Nephron progenitor cell (in vitro differentiated cells): ENCODE measurements around the gene GPR160.

Experiments
- DNase-seq: peaks from one replicate; pipeline ENCODE4 v3.0.0; 2021
- H3K27ac Mint-ChIP-seq: 2 replicates; pipeline ENCODE4 v1.8.0; 2021; ENCODE audit warnings: mild to moderate bottlenecking, moderate library complexity, mixed read lengths
- H3K27me3 Mint-ChIP-seq: 2 replicates; pipeline ENCODE4 v1.8.0; 2021; ENCODE audit warnings: mild to moderate bottlenecking, low read depth, mixed read lengths; ENCODE audit not compliant: poor library complexity
- H3K36me3 Mint-ChIP-seq: 2 replicates; pipeline ENCODE4 v1.8.0; 2021; ENCODE audit warnings: low read depth, mixed read lengths
- H3K4me1 Mint-ChIP-seq: 2 replicates; pipeline ENCODE4 v1.8.0; 2021; ENCODE audit warnings: mixed read lengths
- H3K4me3 Mint-ChIP-seq: 2 replicates; pipeline ENCODE4 v1.8.0; 2021; ENCODE audit warnings: mild to moderate bottlenecking, moderate library complexity, mixed read lengths
- H3K9me3 Mint-ChIP-seq: 2 replicates; pipeline ENCODE4 v1.8.0; 2021; ENCODE audit warnings: mild to moderate bottlenecking, moderate library complexity, mixed read lengths
- CTCF ChIP-seq: fragments of 200-600 bp; sonication (generic); IDR thresholded peaks from 2 replicates; pipeline ENCODE4 v1.5.0; 2021; ENCODE audit warnings: antibody characterized with exemption

The GPR160 gene

GRCh38 chr3:170046269-170047132 lies 8.7 kb downstream of the GPR160 start:
- Mint-ChIP-seq H3K36me3 (no peaks in the 10 kb centered on the region), H3K27me3 (peaks cover 38% of the 10 kb centered on the region), H3K27ac (no peak overlapping the region), H3K4me3 (no peak overlapping the region), H3K9me3 (no peaks in the 10 kb centered on the region), H3K4me1 (no peaks in the 10 kb centered on the region)
- DNase-seq, result no peak
- TF ChIP-seq CTCF, result no peak

- H3K36me3 Mint-ChIP-seq, result no peaks in the 10 kb centered on the region
- TF ChIP-seq CTCF, result no peak
- peaks cover 33% of the 10 kb centered on the region for H3K27me3 Mint-ChIP-seq
- H3K9me3 Mint-ChIP-seq, result no peaks in the 10 kb centered on the region
- no peak overlapping the region for H3K4me3 Mint-ChIP-seq
- H3K27ac Mint-ChIP-seq, result no peak overlapping the region
- DNase-seq, result no peak
- no peaks in the 10 kb centered on the region for H3K4me1 Mint-ChIP-seq
Measured at GRCh38 chr3:170047133-170047404, 9.3 kb downstream of the GPR160 start.

- TF ChIP-seq CTCF, result no peak
- Mint-ChIP-seq H3K27ac (no peak overlapping the region), H3K36me3 (no peaks in the 10 kb centered on the region), H3K4me1 (no peaks in the 10 kb centered on the region), H3K27me3 (peaks cover 17% of the 10 kb centered on the region), H3K4me3 (no peak overlapping the region), H3K9me3 (peaks cover 4% of the 10 kb centered on the region)
- no peak for DNase-seq
Measured at GRCh38 chr3:170049146-170050000, 11.6 kb downstream of the GPR160 start.

- peaks cover 4% of the 10 kb centered on the region for H3K9me3 Mint-ChIP-seq
Measured at GRCh38 chr3:170050753-170051152, 13.0 kb downstream of the GPR160 start.

GRCh38 chr3:170052398-170052797 lies 14.6 kb downstream of the GPR160 start:
- DNase-seq, result no peak
- no peak for TF ChIP-seq CTCF
- Mint-ChIP-seq H3K36me3 (no peaks in the 10 kb centered on the region), H3K27ac (no peak overlapping the region), H3K4me3 (no peak overlapping the region), H3K4me1 (no peaks in the 10 kb centered on the region), H3K9me3 (peaks cover 4% of the 10 kb centered on the region), H3K27me3 (peaks cover 13% of the 10 kb centered on the region)

More at GRCh38 chr3:170050753-170051152, 13.0 kb downstream of the GPR160 start:
- Mint-ChIP-seq H3K4me3 (no peak overlapping the region), H3K27ac (no peak overlapping the region), H3K4me1 (no peaks in the 10 kb centered on the region), H3K36me3 (no peaks in the 10 kb centered on the region), H3K27me3 (peaks cover 13% of the 10 kb centered on the region)
- no peak for DNase-seq
- no peak for TF ChIP-seq CTCF
